Measurements from ENCODE around the gene KIRREL3.

KIRREL3 gene

GRCh38 chr11:126522152-126522551 is 478.4 kb downstream of the KIRREL3 start:
- DNase-seq: no peak

- no peak for DNase-seq
Measured at GRCh38 chr11:126521196-126521595, 479.4 kb downstream of the KIRREL3 start.

- no peak for DNase-seq
Measured at GRCh38 chr11:126519764-126520734, 480.5 kb downstream of the KIRREL3 start.

- DNase-seq: no peak
Measured at GRCh38 chr11:126518972-126519690, 481.4 kb downstream of the KIRREL3 start.

GRCh38 chr11:126518071-126518971 is 482.2 kb downstream of the KIRREL3 start:
- DNase-seq: no peak

GRCh38 chr11:126515501-126515900 is 485.1 kb downstream of the KIRREL3 start:
- DNase-seq: no peak

GRCh38 chr11:126514061-126514693 is 486.4 kb downstream of the KIRREL3 start:
- no peak for DNase-seq

- no peak for DNase-seq
Measured at GRCh38 chr11:126512741-126513715, 487.5 kb downstream of the KIRREL3 start.

GRCh38 chr11:126512251-126512650 is 488.3 kb downstream of the KIRREL3 start:
- DNase-seq: no peak

GRCh38 chr11:126511475-126512115 is 489.0 kb downstream of the KIRREL3 start:
- DNase-seq: no peak

GRCh38 chr11:126510621-126511370 is 489.8 kb downstream of the KIRREL3 start:
- DNase-seq: no peak

GRCh38 chr11:126507646-126508045 is 492.9 kb downstream of the KIRREL3 start:
- no peak for DNase-seq

GRCh38 chr11:126506789-126507188 is 493.8 kb downstream of the KIRREL3 start:
- DNase-seq: no peak

GRCh38 chr11:126502982-126503381 is 497.6 kb downstream of the KIRREL3 start:
- DNase-seq: no peak

GRCh38 chr11:126502159-126502558 is 498.4 kb downstream of the KIRREL3 start:
- DNase-seq: no peak

- no peak for DNase-seq
Measured at GRCh38 chr11:126501641-126502040, 498.9 kb downstream of the KIRREL3 start.

GRCh38 chr11:126500981-126501380 is 499.6 kb downstream of the KIRREL3 start:
- DNase-seq: no peak

- no peak for DNase-seq
Measured at GRCh38 chr11:126499131-126499752, 501.3 kb downstream of the KIRREL3 start.

- no peak for DNase-seq
Measured at GRCh38 chr11:126498281-126498680, 502.3 kb downstream of the KIRREL3 start.

Measured in activated CD4-positive, alpha-beta T cell treated with anti-CD3 and anti-CD28 coated beads, Interleukin-2, Interleukin-6, amounts not matched to agents 100 ng/mL and 50 ng/mL, durations not matched to agents 16 hours and 8 hours (primary cell).